ENCODE measurements around the gene LACTBL1. TPM values are rescaled to one million over a fixed set of nuclear protein-coding genes. Genes with fewer than 3 reads are reported as not detected.

LACTBL1 gene, protein sequence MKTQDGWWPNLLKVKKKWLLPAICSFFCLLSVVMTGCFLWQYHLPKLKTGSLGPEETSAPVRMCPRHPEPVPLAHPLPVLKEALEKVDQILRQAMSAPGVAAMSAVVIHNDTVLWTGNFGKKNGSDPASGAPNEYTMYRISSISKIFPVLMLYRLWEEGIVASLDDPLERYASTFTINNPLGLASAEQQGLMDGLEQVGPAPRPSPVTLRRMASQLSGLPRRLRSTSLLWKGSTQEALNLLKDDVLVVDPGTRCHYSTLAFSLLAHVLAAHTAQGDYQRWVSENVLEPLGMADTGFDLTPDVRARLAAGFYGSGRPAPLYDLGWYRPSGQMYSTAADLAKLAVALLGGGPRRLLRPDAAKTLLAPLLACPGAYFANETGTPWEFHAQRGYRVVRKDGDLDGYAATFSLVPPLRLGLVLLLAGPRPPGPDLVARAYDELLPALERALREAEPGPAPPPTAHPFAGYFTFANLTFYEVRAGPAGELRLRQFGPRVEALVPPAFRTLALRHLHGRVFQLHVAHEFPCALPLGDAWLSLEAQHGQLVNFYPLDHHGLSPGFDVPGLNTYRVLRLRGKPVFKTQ
- total RNA-seq: not detected

DNA sequence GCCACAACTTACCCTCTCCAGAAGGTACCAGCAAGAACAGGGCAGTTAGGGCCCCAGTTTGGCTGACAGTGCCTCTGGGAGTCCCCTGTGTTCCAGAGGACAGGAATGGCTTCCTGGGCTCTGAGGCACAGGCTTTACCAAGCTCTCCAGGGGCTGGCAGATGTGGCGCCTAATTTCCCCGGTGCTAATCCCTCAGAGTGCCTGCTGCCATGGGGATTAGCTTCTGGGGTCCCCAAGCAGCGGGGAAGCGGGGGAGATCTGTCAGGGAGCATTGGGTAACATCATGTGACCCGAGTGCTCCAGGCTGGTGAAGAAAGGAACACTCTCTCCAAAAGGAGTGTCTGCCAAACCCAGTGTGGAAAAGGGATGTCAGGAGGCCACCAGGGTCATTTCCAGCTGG lies at the start of gene LACTBL1:
Gene LACTBL1 (minus strand): TSS at position 107 of the 400 bp plus-strand sequence. CDS start 550 bp downstream, outside the sequence.
- Histone ChIP-seq H3K27ac (no peak within 1 kb of the TSS), H3K36me3 (no peaks in the 10 kb centered on the region), H3K4me1 (no peaks in the 10 kb centered on the region), H3K9me3 (no peaks in the 10 kb centered on the region), H3K27me3 (no peaks in the 10 kb centered on the region), H3K4me3 (replicated peaks in 1 of 3) (no peak within 1 kb of the TSS)
- intact Hi-C loops (cut with DNase I): no loop called here
- DNase-seq: no peak
- TF ChIP-seq POLR2A (IDR thresholded peaks at IDR 0.05): no peak
- TF ChIP-seq, protein P1, sequence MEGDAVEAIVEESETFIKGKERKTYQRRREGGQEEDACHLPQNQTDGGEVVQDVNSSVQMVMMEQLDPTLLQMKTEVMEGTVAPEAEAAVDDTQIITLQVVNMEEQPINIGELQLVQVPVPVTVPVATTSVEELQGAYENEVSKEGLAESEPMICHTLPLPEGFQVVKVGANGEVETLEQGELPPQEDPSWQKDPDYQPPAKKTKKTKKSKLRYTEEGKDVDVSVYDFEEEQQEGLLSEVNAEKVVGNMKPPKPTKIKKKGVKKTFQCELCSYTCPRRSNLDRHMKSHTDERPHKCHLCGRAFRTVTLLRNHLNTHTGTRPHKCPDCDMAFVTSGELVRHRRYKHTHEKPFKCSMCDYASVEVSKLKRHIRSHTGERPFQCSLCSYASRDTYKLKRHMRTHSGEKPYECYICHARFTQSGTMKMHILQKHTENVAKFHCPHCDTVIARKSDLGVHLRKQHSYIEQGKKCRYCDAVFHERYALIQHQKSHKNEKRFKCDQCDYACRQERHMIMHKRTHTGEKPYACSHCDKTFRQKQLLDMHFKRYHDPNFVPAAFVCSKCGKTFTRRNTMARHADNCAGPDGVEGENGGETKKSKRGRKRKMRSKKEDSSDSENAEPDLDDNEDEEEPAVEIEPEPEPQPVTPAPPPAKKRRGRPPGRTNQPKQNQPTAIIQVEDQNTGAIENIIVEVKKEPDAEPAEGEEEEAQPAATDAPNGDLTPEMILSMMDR (IDR thresholded peaks at IDR 0.05): no peak
- WGBS, 2 donors: 69 to 79% methylated on average over 4 to 5 of the region's 5 CpGs

DNA sequence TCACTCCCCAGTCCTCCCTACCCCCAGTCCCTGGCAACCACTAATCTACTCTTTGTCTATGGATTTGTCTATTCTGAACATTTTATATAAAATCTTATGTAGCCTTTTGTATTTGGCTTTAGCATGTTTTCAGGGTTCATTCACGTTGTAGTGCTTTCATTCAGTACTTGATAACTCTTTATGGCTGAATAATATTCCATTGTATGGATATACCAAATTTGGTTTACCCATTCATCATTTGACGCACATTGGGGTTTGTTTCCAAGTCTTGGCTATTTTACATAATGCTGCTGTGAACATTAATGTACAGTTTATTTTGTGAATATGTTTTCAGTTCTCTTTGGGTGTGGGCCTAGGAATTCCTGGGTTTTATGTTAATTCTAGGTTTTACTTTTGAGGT lies 49.2 kb upstream of the LACTBL1 start:
- peaks cover 5 to 16% of the 10 kb centered on the region in 2 donors for H3K4me1 ChIP-seq
- H3K36me3 ChIP-seq: no peaks in the 10 kb centered on the region
- no peak for DNase-seq
- H3K27ac ChIP-seq: no peak overlapping the region
- H3K27me3 ChIP-seq: no peaks in the 10 kb centered on the region
- intact Hi-C loops (cut with DNase I): no loop called here
- no peaks in the 10 kb centered on the region for H3K9me3 ChIP-seq
- 93 to 97% methylated on average over 2 of the region's 2 CpGs for WGBS, 2 donors
- TF ChIP-seq, protein P1 (IDR thresholded peaks at IDR 0.05): no peak
- TF ChIP-seq POLR2A (IDR thresholded peaks at IDR 0.05): no peak
- H3K4me3 ChIP-seq (replicated peaks in 1 of 3): no peak overlapping the region

DNA sequence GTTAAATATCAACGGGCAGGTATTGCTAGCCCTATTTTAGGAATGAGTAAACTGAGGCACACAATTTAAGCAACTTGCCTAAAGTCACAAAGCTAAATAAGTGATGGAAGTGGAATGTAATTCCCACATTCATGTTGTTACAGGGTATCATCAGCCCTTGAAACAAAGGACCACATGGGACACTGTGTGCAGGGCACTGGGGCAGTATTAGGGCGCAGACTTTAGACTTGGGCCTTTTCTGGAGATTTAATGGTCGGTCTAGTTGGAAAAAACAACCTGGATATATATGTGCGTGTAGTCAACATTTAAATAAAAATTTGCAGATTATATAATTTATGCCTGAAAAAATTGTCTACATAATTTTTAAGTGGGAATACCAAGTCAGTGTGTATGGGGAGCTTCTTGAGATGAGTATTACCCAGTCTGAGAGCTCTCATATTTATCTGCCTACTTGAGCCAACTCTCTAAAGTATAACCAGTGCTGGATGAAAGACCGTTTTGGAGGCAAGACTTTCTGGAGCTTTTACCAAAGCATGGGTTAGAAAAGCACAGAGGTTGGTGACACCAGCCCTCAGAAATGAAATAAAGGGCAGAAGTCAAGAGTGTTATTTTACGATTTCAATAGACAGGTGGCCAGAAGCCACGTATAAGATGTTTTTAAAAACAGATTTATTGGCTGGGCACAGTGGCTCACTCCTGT lies 48.2 kb upstream of the LACTBL1 start:
- DNase-seq: no peak
- TF ChIP-seq, protein P1 (IDR thresholded peaks at IDR 0.05): no peak
- TF ChIP-seq POLR2A (IDR thresholded peaks at IDR 0.05): no peak
- peaks cover 5 to 16% of the 10 kb centered on the region in 2 donors for H3K4me1 ChIP-seq
- intact Hi-C loops (cut with DNase I): no loop called here
- no peaks in the 10 kb centered on the region for H3K36me3 ChIP-seq
- peak overlapping the region in 2 of 3 donors; percentile 24 to 99 for H3K4me3 ChIP-seq (replicated peaks in 1 of 3)
- H3K9me3 ChIP-seq: no peaks in the 10 kb centered on the region
- no peaks in the 10 kb centered on the region for H3K27me3 ChIP-seq
- WGBS, 2 donors: 34 to 38% methylated on average over 7 of the region's 7 CpGs
- no peak overlapping the region for H3K27ac ChIP-seq

DNA sequence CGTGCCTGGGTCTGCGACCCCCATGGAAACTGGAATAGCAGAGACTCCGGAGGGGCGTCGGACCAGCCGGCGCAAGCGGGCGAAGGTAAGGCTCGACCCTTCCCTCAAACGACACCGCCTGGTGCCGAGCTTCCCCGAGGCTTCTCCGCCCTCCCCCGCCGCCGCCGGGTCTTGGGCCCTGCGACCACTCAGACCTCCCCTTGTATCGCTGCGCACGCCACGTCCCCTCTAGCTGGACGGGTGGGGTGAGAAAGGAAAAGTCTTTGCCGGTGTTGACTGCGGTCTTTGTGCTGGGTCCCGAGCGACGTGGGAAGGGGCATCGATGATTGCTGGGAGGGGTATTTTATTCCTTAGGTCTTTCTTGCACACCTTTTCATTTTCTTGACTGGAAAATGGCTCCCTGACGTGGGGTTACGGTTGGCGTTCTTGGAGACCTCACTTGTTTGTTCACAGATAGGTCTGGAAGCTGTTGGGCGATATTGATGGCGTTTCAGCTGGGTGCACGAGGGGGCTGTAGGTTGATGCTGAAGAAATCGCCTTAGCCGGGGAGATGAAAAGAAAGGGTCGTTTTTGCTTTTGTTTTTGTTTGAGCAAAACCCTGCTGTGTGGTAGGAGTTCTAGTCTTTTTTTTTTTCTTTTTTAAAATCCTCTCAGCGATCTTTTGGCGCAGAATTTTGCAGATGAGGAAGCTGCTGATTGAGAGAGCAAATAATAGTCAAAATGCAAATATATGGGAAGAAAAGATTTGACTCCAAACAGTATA lies 47.4 kb upstream of the LACTBL1 start:
- intact Hi-C loops (cut with DNase I): no loop called here
- Histone ChIP-seq H3K4me1 (peaks cover 5 to 16% of the 10 kb centered on the region in 2 donors), H3K4me3 (replicated peaks in 1 of 3) (peak overlapping the region; percentile 24 to 99 (median 65)), H3K36me3 (no peaks in the 10 kb centered on the region), H3K27me3 (no peaks in the 10 kb centered on the region), H3K9me3 (no peaks in the 10 kb centered on the region), H3K27ac (peak overlapping the region; percentile 74 to 96 (median 82))
- WGBS, 2 donors: 0 to 1% methylated on average over 18 to 25 of the region's 42 CpGs
- no peak for TF ChIP-seq POLR2A (IDR thresholded peaks at IDR 0.05)
- TF ChIP-seq, protein P1 (IDR thresholded peaks at IDR 0.05): no peak
- peak; percentile 31 to 34 for DNase-seq
